Colonic mucosa (tissue), 4 donors: ENCODE results near the gene DMD. TPM values are rescaled to one million over a fixed set of nuclear protein-coding genes. Genes with fewer than 3 reads are reported as not detected.

Experiments used
- DNase-seq: peaks from one replicate; pipeline ENCODE4 v3.0.0-alpha.2; 2020
- H3K27ac ChIP-seq: fragments of 200-600 bp; one replicate; pipeline ENCODE4 v1.8.0; 2021
- H3K27me3 ChIP-seq: fragments of 200-600 bp; one replicate; pipeline ENCODE4 v1.8.0; 2021
- H3K36me3 ChIP-seq: fragments of 200-600 bp; one replicate; pipeline ENCODE4 v1.8.0; 2021
- H3K4me1 ChIP-seq: fragments of 200-600 bp; one replicate; pipeline ENCODE4 v1.8.0; 2021; ENCODE audit warnings: mild to moderate bottlenecking
- H3K4me3 ChIP-seq: fragments of 200-600 bp; one replicate; pipeline ENCODE4 v1.8.0; 2021
- H3K9ac ChIP-seq, 2 donors: one replicate each; pipeline ENCODE4 v1.7.0; 2013; ENCODE audit warnings: control low read depth in 2 of 2, low read depth in 2 of 2, low read length in 2 of 2
- H3K9me3 ChIP-seq: fragments of 200-600 bp; one replicate; pipeline ENCODE4 v1.8.0; 2021
- CTCF ChIP-seq: fragments of 200-600 bp; IDR thresholded peaks from one replicate; pipeline ENCODE4 v1.8.0; 2022; ENCODE audit warnings: antibody characterized with exemption, mild to moderate bottlenecking
- intact Hi-C: fragments of 100-400 bp; cut with DNase I; formaldehyde crosslinking; loops from one replicate; pipeline ENCODE4 v1.14.1; 2022
- total RNA-seq, 2 donors: library from RNA; stranded (reverse); fragmentation: NEBNext Ultra II Directional in 1 of 2; extraction: Animal tissue kit (Norgen Biotek cat#: 25700) in 1 of 2; gene quantifications; one replicate each; pipeline ENCODE4 v1.2.1, GENCODE V29; 2021
- donor health status: healthy.
- donor health status: DM: no; HTN: no; CAD: no.
- donor health status: DM: no; HTN: no; CAD: no.

DMD gene
- total RNA-seq, 2 donors from 2014 or later: 7.3 to 24.5 TPM

GRCh38 chrX:32153585-32153984, 1057.8 kb downstream of the DMD start:
- no peak overlapping the region for H3K27ac ChIP-seq
- H3K4me3 ChIP-seq: no peak overlapping the region
- no peaks in the 10 kb centered on the region for H3K27me3 ChIP-seq
- no peaks in the 10 kb centered on the region for H3K4me1 ChIP-seq
- no peak for DNase-seq
- no peaks in the 10 kb centered on the region for H3K9me3 ChIP-seq
- H3K9ac ChIP-seq: no peak overlapping the region
- no peaks in the 10 kb centered on the region for H3K36me3 ChIP-seq
- intact Hi-C loops: no loop called here
- no peak for TF ChIP-seq CTCF

GRCh38 chrX:32150141-32150540, 1061.2 kb downstream of the DMD start:
- DNase-seq: no peak
- Histone ChIP-seq H3K4me1 (no peaks in the 10 kb centered on the region), H3K4me3 (no peak overlapping the region), H3K9ac (no peak overlapping the region), H3K27me3 (no peaks in the 10 kb centered on the region), H3K27ac (no peak overlapping the region), H3K36me3 (no peaks in the 10 kb centered on the region), H3K9me3 (no peaks in the 10 kb centered on the region)
- intact Hi-C loops: no loop called here
- TF ChIP-seq CTCF: no peak

- TF ChIP-seq CTCF: no peak
- intact Hi-C loops: no loop called here
- no peaks in the 10 kb centered on the region for H3K36me3 ChIP-seq
- H3K9ac ChIP-seq: no peak overlapping the region
- no peaks in the 10 kb centered on the region for H3K4me1 ChIP-seq
- no peak overlapping the region for H3K27ac ChIP-seq
- no peaks in the 10 kb centered on the region for H3K9me3 ChIP-seq
- no peak overlapping the region for H3K4me3 ChIP-seq
- DNase-seq: no peak
- H3K27me3 ChIP-seq: no peaks in the 10 kb centered on the region
Observed at GRCh38 chrX:32141841-32142240, 1069.5 kb downstream of the DMD start.

GRCh38 chrX:32139476-32139875, 1071.9 kb downstream of the DMD start:
- no peaks in the 10 kb centered on the region for H3K27me3 ChIP-seq
- no peaks in the 10 kb centered on the region for H3K4me1 ChIP-seq
- no peak overlapping the region for H3K4me3 ChIP-seq
- H3K9me3 ChIP-seq: no peaks in the 10 kb centered on the region
- no peak overlapping the region for H3K27ac ChIP-seq
- TF ChIP-seq CTCF: no peak
- no peaks in the 10 kb centered on the region for H3K36me3 ChIP-seq
- no peak for DNase-seq
- H3K9ac ChIP-seq: no peak overlapping the region
- intact Hi-C loops: no loop called here

GRCh38 chrX:32137525-32137924, 1073.8 kb downstream of the DMD start:
- Histone ChIP-seq H3K4me3 (no peak overlapping the region), H3K27me3 (no peaks in the 10 kb centered on the region), H3K9ac (no peak overlapping the region), H3K36me3 (no peaks in the 10 kb centered on the region), H3K27ac (no peak overlapping the region), H3K9me3 (no peaks in the 10 kb centered on the region), H3K4me1 (no peaks in the 10 kb centered on the region)
- intact Hi-C loops: no loop called here
- no peak for TF ChIP-seq CTCF
- DNase-seq: peak; percentile 19

- no peak overlapping the region for H3K4me3 ChIP-seq
- H3K9ac ChIP-seq: no peak overlapping the region
- H3K27ac ChIP-seq: no peak overlapping the region
- TF ChIP-seq CTCF: no peak
- no peaks in the 10 kb centered on the region for H3K4me1 ChIP-seq
- no peaks in the 10 kb centered on the region for H3K36me3 ChIP-seq
- no peaks in the 10 kb centered on the region for H3K27me3 ChIP-seq
- intact Hi-C loops: no loop called here
- no peak for DNase-seq
- H3K9me3 ChIP-seq: no peaks in the 10 kb centered on the region
Observed at GRCh38 chrX:32126997-32127396, 1084.4 kb downstream of the DMD start.
